Dermis blood vessel endothelial cell (primary cell): Measurements from ENCODE around the gene PTOV1. TPM values are rescaled to one million over a fixed set of nuclear protein-coding genes. Genes with fewer than 3 reads are reported as not detected.
A peak's percentile ranks its signal among the peaks of the same experiment; 100 is the strongest.

Experiments used
- DNase-seq: peaks from one replicate; pipeline ENCODE4 v3.0.0; 2010
- total RNA-seq: library from RNA; depleted of rRNA; stranded (reverse); fragments of >200 nt; gene quantifications from 2 replicates; pipeline ENCODE4 v1.2.3, GENCODE V29; 2014

PTOV1 gene
- total RNA-seq, 1 donor from 2014 or later = 57.2 TPM

DNA sequence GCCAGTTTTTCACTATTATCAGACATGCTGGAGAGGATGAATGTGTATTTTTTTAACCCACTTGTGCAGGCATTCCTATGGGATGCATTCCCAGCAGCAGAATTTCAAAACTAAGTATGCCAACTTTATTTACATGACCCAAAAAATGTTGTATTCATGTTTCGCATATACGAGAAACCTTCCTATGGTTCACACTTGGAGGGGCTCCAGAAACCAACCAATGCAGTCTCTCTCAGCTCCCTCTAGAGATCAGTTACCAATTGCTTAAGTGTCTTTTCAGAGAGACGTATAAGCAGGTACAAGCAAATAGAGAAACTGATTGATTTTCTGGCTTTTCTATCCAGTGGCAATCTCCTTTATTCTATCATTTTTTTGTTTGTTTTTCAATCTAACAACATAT is 5.5 kb upstream of the PTOV1 start:
- no peak for DNase-seq

GRCh38 chr19:49846408-49846807 is 4.6 kb upstream of the PTOV1 start:
- DNase-seq = no peak

- peak; percentile 47 for DNase-seq
These were observed 2.9 kb upstream of the PTOV1 start for GRCh38 chr19:49847731-49848696.

DNA sequence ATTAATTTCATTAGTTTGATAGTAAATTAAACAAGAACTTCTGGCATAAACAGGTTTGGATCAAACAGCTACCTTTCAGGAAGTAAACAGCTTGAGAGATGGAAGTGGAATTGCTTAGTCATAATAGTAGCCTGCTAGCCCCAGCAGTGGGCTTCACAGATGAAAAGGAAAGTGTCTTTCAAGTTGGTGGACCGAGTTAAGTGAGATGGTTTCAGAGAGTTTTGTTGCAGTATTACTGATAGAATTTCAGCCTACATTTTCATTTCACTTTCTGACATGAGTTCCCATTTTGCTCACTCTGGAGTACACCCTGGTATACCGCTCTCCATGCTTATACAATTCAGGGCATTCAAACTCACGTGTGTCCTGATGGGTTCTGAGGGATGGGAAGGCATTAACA is 2.0 kb upstream of the PTOV1 start:
- no peak for DNase-seq

DNA sequence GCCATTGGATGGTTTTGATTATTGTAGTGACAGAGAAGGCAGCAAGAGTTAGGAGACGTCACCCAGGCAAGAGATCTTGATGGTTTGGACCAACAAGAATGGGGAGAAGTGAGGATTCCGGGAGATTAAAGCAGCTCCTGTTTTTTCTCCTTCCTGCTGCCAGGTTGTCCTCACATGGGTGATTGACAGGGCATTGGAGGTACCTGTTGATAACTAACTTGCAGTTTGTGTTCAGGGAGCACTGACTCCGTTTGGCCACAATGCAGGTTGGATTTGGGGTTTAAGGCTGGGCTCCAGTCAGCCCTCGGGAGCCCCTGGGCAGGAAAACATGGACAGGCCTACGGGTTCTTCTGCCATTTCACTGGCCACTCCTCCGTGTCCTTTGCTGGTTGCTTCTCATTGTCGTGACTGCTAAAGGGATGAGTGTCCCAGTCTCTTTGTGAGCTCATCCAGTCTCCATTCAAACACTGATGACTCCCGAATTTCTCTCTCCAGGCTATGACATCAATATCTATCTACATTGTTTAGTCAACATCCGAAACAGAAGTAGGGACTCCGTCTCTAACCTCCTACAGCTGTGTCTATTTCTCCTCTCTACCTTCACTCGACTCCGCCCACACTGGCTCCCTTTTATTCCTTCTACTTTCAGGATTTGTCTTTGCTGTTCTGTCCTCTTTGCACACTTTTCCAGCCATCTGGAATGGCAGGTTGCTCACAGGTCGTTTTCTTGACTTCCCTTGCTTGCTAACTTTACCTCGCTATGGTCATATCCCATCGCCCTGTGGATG is 1.3 kb upstream of the PTOV1 start:
- DNase-seq = no peak

GRCh38 chr19:49850221-49850486 is 805 bp upstream of the PTOV1 start:
- DNase-seq = no peak

- peak; percentile 42 for DNase-seq
These were observed 699 bp downstream of the PTOV1 start for GRCh38 chr19:49851456-49852259.

GRCh38 chr19:49852631-49853126 is 1.7 kb downstream of the PTOV1 start:
- DNase-seq = no peak

DNA sequence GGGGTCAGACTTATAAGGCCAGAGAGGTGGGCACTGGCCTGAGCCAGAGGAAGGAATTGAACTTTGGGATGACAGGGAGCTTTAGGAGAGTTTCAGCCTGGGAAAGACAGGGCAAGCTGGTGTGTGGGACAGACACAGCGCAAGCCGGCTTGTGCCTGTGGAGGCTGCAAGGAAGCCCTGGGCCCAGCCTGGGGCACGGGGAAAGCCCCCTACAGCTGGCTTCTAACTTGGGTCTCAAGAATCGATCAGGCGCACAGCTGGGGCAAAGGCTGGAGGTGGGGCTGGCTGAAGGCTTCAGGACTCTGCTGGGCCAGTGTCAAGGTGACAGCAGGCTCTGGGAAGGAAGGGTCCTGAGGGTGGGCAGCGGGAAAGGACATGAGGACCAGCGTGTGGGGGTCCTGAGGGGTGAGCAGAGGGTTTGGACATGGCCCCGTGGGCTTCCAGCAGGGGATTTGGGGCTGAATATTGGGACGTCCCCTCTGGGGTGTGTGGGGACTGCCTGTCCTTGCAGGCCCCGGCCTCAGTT is 3.0 kb downstream of the PTOV1 start:
- no peak for DNase-seq

GRCh38 chr19:49854378-49855263 is 3.7 kb downstream of the PTOV1 start:
- no peak for DNase-seq

DNA sequence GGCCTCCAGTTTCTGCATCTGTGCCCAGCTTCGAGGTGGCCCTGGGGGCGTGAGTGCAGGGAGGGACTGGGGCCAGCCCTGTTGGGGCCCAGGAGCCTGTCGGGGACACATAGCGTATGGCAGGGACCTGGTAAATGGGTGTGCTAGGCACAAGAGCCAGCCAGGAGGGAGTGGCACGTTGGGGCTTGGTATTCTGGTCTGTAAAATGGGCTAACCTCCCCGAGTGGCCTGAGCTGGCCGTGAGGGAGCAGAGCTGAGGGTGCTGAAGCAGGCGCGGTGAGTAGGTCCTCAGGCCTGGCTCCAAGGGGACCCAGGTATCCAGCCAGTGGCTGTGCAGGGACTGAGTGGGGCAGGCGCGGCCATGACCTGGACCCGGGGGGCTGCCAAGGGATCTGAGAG is 4.3 kb downstream of the PTOV1 start:
- no peak for DNase-seq

DNA sequence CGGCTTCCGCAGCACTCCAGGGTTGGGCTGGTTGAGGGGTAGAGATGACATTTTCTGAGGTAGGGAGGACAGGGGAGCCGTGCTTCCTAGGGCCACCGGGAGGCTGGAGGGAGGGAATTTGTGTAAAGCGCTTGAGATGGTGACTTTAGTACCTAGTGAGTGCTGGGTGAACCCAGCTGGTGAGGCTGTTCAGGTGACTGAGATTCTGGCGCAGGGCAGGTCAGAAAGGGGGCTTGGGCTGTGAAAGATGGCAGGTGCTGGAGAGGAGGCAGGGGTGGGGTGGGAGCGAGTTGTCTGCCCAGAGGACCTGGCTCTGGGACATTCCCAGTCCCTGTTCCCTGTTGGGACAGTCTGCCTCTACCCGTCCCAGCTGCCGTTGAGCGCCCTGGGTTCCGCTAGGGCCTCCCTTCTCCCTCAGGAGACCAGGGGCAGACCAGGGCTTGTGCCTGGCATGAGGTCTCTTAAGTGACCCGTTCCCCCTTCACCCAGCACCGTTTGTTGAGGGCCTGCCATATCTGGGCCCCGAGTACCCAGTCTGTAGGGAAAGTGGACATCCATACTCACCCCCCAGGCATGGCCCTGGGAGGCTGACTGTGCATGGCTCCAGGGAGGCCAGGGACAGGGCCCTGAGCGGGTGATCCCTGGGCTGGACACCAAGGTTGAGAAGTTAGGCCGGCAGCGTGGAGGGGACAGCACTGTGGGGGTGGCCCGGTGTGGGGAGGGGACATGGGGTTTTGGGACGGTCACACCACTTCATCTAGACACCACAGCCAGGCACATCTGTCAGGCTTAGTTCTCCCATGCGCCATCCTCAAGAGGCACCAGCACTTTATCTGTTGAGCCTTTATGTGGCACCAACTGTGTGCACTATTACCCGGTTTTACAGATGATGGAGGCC is 5.0 kb downstream of the PTOV1 start:
- DNase-seq = no peak

DNA sequence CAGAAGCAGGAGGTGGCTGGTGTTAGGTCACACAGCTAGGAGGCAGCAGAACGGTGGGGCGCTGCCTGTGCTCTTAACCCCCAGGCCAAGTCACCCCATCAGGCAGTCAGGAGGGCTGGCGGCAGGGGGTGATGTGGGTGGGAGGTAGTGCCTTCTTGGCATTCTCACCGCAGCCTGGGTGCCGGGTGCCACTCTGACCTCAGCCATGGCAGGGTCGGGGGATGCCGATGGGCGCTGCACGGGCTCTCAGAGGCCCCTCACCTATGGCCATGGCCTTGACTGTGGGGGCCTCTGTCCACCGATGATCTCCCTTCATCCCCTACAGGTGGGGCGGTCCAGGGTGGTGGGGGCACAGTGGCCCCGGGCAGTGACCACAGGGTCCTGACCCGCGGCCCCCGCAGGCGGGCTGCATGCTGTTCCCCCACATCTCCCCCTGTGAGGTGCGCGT is 5.6 kb downstream of the PTOV1 start:
- DNase-seq = no peak

DNA sequence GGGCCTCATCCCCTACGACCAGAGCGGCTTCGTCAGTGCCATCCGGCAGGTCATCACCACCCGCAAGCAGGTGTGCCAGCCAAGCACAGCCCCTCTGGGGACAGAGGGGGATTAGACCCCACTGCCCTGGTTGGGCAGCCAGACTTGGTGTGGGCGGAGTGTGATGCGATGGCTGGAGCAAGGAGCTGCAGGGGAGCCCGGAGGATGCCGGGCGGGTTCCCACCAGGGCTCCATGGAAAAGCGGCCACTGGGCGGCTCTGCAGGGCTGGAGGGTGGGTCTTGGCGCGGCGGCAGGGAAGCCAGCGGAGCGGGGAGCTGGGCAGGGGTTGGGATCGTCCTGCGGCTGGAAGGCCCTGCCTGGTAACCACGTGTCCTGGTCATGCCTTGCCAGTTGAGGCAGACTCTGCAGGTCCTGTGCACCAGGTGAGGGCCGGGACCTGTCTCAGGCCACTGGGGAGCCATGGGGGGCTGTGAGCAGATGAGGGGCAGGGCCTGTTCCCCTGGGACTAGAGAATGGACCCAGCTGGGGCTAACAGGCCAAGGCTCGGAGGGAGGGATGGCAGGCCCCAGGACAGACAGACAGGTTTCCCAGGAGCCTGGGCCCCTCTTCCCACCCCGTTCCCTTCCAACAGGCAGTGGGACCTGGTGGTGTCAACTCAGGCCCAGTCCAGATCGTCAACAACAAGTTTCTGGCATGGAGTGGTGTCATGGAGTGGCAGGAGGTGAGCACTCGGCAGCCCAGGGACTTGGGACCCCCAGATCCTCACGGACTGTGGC is 6.3 kb downstream of the PTOV1 start:
- DNase-seq = no peak

GRCh38 chr19:49857838-49858087 is 6.8 kb downstream of the PTOV1 start:
- no peak for DNase-seq

DNA sequence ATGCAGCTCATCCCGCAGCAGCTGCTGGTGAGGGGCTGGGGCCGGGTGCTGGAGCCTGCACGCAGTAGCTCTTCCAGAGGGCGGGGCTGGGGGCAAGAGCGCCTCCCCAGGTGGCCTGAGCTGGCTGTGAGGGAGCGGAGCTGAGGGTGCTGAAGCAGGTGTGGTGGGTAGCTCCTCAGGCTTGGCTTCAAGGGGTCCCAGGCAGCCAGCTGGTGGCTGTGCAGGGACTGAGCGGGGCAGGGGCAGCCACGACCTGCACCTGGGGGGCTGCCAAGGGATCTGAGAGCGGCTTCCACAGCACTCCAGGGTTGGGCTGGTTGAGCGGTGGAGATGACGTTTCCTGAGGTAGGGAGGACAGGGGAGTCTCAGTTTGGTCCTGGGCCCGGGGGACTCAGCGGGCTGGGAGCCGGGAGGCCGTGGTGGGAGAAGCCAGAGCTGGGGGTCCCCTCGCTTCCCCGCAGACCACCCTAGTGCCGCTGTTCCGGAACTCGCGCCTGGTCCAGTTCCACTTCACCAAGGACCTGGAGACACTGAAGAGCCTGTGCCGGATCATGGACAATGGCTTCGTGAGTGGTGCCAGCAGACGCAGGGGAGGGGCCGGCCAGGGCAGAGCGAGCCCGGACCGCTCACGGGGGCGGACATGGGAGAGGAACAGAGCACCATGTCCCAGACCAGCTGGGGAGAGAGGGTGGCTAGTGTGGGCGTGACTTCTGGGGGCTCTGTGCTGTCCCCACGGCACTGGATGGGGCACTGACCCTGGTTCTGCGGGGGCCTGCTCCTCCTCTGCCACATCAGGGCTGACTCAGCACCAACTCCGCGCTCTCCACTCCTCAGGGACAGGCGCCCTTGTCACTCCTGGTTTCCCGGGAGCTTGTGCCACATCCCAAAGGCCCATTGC is 7.4 kb downstream of the PTOV1 start:
- DNase-seq = no peak

DNA sequence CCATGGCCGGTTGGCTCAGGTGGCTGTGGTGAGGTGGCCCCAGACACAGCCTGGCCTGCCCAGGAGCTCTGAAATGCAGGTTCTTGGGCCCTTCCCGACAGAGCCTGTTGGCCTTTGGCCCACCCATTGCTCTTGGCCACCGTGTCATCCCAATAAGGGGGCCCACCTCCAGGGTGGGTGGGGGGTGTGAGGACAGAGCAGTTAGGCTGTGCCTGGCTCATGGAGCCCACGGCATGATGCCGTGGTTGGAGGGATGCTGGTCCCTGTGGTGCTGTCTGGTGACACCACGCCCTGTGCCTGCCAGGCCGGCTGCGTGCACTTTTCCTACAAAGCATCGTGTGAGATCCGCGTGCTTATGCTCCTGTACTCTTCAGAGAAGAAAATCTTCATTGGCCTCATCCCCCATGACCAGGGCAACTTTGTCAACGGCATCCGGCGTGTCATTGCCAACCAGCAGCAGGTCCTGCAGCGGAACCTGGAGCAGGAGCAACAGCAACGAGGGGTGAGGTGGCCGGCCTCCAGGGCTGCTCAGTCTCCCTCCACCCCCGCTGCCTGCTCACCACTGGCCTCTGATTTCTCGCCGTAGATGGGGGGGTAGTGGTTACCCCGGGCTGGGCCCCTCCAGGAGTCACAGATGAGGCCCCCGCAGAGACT is 8.8 kb downstream of the PTOV1 start:
- DNase-seq = no peak
